Mesendoderm (in vitro differentiated cells): Measurements from ENCODE around the gene CACNA2D4.

Experiments
- DNase-seq: peaks from one replicate; pipeline ENCODE4 v3.0.0; 2013
- H2AK5ac ChIP-seq: 2 replicates; pipeline ENCODE4 v1.6.1; 2013; ENCODE audit warnings: low read length, inconsistent platforms
- H2BK120ac ChIP-seq: 2 replicates; pipeline ENCODE4 v1.6.1; 2013; ENCODE audit warnings: low read depth, mild to moderate bottlenecking, low read length, moderate library complexity, mixed read lengths
- H2BK15ac ChIP-seq: replicated peaks from 2 replicates; pipeline ENCODE4 v1.6.1; 2013; ENCODE audit warnings: low read depth, mild to moderate bottlenecking, moderate library complexity
- H2BK5ac ChIP-seq: 2 replicates; pipeline ENCODE4 v1.6.1; 2013; ENCODE audit warnings: low read length, inconsistent platforms
- H3K18ac ChIP-seq: 2 replicates; pipeline ENCODE4 v1.6.1; 2013; ENCODE audit warnings: mild to moderate bottlenecking, low read length, mixed read lengths
- H3K23ac ChIP-seq: one replicate; pipeline ENCODE4 v1.6.1; 2013; ENCODE audit warnings: low read length
- H3K27ac ChIP-seq: 2 replicates; pipeline ENCODE4 v1.5.1; 2013; ENCODE audit warnings: low read depth, mild to moderate bottlenecking, inconsistent platforms, low read length, moderate library complexity
- H3K27me3 ChIP-seq: 2 replicates; pipeline ENCODE4 v1.6.1; 2013; ENCODE audit warnings: low read length, control low read depth, mild to moderate bottlenecking, inconsistent platforms; ENCODE audit not compliant: insufficient read depth, poor library complexity
- H3K36me3 ChIP-seq: 2 replicates; pipeline ENCODE4 v1.6.1; 2013; ENCODE audit warnings: low read length, inconsistent platforms; ENCODE audit not compliant: control insufficient read depth, insufficient read depth
- H3K4ac ChIP-seq: one replicate; pipeline ENCODE4 v1.6.1; 2013; ENCODE audit warnings: low read depth, mild to moderate bottlenecking, low read length, moderate library complexity
- H3K4me1 ChIP-seq: 2 replicates; pipeline ENCODE4 v1.6.1; 2013; ENCODE audit warnings: low read depth, low read length, inconsistent platforms; ENCODE audit not compliant: control insufficient read depth
- H3K4me2 ChIP-seq: 2 replicates; pipeline ENCODE4 v1.6.1; 2013; ENCODE audit warnings: low read length
- H3K4me3 ChIP-seq: 2 replicates; pipeline ENCODE4 v1.5.1; 2013; ENCODE audit warnings: mild to moderate bottlenecking, low read length
- H3K56ac ChIP-seq: one replicate; pipeline ENCODE4 v1.6.1; 2013; ENCODE audit warnings: low read length
- H3K79me1 ChIP-seq: 2 replicates; pipeline ENCODE4 v1.6.1; 2013; ENCODE audit warnings: low read length, inconsistent platforms
- H3K79me2 ChIP-seq: 2 replicates; pipeline ENCODE4 v1.6.1; 2013; ENCODE audit warnings: mild to moderate bottlenecking, low read length; ENCODE audit not compliant: control insufficient read depth, insufficient read depth
- H3K9ac ChIP-seq: 2 replicates; pipeline ENCODE4 v1.6.1; 2013; ENCODE audit warnings: low read length, inconsistent platforms
- H4K5ac ChIP-seq: one replicate; pipeline ENCODE4 v1.6.1; 2013; ENCODE audit warnings: low read length
- H4K8ac ChIP-seq: one replicate; pipeline ENCODE4 v1.6.1; 2013; ENCODE audit warnings: low read depth, mild to moderate bottlenecking, control low read depth, low read length, moderate library complexity
- WGBS: extraction: QIAGEN DNeasy Blood & Tissue Kit; methylation state at CpG from one replicate; pipeline ENCODE4 v1.1.7; 2013; ENCODE audit warnings: low lambda C conversion rate, missing lambda C conversion rate; ENCODE audit not compliant: insufficient coverage; ENCODE audit errors: extremely low coverage; 5-methylcytosine and 5-hydroxymethylcytosine counted together

Gene CACNA2D4

DNA sequence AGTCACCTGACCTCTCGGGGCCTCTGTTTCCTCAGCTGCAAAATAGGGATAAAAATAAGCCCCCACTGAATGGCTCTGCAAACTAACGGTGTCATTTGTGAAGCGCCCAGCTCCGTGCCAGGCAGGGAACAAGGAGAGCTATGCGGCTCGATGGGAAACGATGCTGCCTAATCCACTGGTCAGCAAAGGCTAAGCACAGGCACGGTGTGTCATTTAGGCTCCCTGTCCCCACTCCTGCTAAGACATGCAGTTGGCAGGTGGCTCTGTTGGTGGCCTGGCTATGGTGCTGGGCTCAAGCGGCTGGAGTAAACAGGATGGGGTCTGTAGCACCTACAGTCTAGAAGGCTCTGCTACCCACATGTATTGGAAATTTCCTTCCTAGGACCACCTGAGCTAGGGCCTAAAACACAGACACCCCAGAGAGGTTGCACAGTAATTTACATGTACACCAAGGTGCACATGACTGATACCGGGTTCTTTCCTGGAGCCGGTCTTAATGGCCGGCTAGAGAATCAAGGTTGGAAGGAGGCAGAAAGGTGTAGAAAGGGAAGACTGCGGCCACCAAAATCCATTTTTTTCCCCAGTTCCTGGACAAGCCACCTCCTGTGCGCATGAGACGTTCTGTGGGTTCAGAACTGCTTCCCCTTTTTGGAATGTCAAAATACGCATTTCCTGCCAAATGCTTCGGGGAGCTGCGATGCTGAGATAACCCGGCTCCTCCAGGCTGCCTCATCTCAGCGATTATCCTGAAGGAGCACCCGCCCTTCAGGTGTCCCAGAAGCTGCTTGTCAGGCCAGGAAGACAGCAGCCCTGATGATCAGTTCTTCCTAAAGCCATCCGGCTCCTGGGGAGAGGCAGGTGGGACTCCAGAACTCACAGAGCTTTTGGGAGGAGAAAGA is 1.0 kb downstream of the CACNA2D4 start:
- H3K9ac ChIP-seq = no peak overlapping the region
- no peaks in the 10 kb centered on the region for H3K79me2 ChIP-seq
- H3K27me3 ChIP-seq = no peaks in the 10 kb centered on the region
- no peak overlapping the region for H3K4me2 ChIP-seq
- H3K56ac ChIP-seq = no peak overlapping the region
- H2BK15ac ChIP-seq = no peak overlapping the region
- H2AK5ac ChIP-seq = no peak overlapping the region
- DNase-seq = no peak
- no peaks in the 10 kb centered on the region for H3K79me1 ChIP-seq
- no peak overlapping the region for H3K23ac ChIP-seq
- H3K27ac ChIP-seq = no peak overlapping the region
- no peaks in the 10 kb centered on the region for H3K4me1 ChIP-seq
- H3K4ac ChIP-seq = no peak overlapping the region
- H2BK5ac ChIP-seq = no peak overlapping the region
- H3K18ac ChIP-seq = no peak overlapping the region
- no peak overlapping the region for H4K8ac ChIP-seq
- H3K4me3 ChIP-seq = no peak overlapping the region
- H4K5ac ChIP-seq = no peak overlapping the region
- WGBS = no CpG with 5 or more reads among the region's 22 CpGs
- no peaks in the 10 kb centered on the region for H3K36me3 ChIP-seq
- H2BK120ac ChIP-seq = no peak overlapping the region

DNA sequence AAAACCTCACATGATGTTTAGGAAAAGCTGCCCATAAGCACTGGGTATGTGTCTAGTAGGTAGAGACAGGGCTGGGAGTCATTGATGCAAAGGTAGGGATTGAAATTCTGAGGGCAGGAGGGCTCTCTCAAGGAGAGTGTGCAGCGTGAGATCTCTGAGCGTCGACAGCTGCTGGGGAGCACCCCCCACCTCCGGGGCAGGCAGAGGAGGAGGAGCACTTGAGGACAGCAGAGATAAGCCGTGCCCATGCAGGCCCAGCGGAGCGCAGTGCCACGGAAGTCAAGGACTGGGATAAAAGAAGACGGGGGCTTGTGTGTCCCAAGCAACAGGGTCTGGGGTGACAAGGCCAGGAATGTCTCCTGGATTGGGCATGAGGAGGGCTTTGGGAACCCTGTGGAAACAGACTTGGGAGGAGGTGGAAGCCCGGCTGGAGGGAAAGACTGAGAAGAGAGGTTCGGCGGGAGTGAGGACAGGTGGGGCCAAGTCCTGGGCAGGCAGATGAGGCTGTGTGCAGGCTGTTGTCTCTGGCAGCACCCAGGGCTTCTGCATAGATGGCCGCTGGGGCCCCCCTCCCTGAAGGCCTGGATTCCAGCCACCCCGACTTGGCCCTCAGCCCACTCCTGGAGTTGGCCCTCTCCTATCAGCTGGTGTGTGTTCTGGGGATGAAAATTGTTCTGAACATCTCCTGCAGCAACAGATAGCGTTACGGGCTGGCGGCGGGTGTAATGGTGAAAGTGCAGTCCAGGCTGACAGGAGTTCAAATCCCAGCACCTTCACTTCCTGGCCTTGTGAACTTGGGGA is 1.9 kb downstream of the CACNA2D4 start:
- Histone ChIP-seq H2AK5ac (no peak overlapping the region), H3K4me2 (no peak overlapping the region), H3K79me1 (no peaks in the 10 kb centered on the region), H4K8ac (no peak overlapping the region), H3K27ac (no peak overlapping the region), H3K18ac (no peak overlapping the region), H3K56ac (no peak overlapping the region), H3K9ac (no peak overlapping the region), H3K23ac (no peak overlapping the region), H3K27me3 (no peaks in the 10 kb centered on the region), H3K4me3 (no peak overlapping the region), H3K4ac (no peak overlapping the region), H4K5ac (no peak overlapping the region), H3K4me1 (no peaks in the 10 kb centered on the region), H2BK5ac (no peak overlapping the region), H3K79me2 (no peaks in the 10 kb centered on the region), H2BK120ac (no peak overlapping the region), H2BK15ac (no peak overlapping the region), H3K36me3 (no peaks in the 10 kb centered on the region)
- no peak for DNase-seq
- WGBS = no CpG with 5 or more reads among the region's 18 CpGs

GRCh38 chr12:1915082-1915968 is 3.1 kb downstream of the CACNA2D4 start:
- no peak overlapping the region for H2BK120ac ChIP-seq
- H3K18ac ChIP-seq = no peak overlapping the region
- no peak overlapping the region for H3K4me2 ChIP-seq
- no peak overlapping the region for H2AK5ac ChIP-seq
- H2BK5ac ChIP-seq = no peak overlapping the region
- H3K79me2 ChIP-seq = no peaks in the 10 kb centered on the region
- no peak overlapping the region for H4K5ac ChIP-seq
- no peak overlapping the region for H3K9ac ChIP-seq
- no peaks in the 10 kb centered on the region for H3K36me3 ChIP-seq
- no peak for DNase-seq
- no peaks in the 10 kb centered on the region for H3K4me1 ChIP-seq
- H3K23ac ChIP-seq = no peak overlapping the region
- H3K79me1 ChIP-seq = no peaks in the 10 kb centered on the region
- no peak overlapping the region for H3K27ac ChIP-seq
- no peaks in the 10 kb centered on the region for H3K27me3 ChIP-seq
- H4K8ac ChIP-seq = no peak overlapping the region
- H3K56ac ChIP-seq = no peak overlapping the region
- H2BK15ac ChIP-seq = no peak overlapping the region
- no CpG with 5 or more reads among the region's 18 CpGs for WGBS
- no peak overlapping the region for H3K4ac ChIP-seq
- no peak overlapping the region for H3K4me3 ChIP-seq

- Histone ChIP-seq H3K4me3 (no peak overlapping the region), H3K27me3 (no peaks in the 10 kb centered on the region), H2BK5ac (no peak overlapping the region), H2BK120ac (no peak overlapping the region), H3K4ac (no peak overlapping the region), H2BK15ac (no peak overlapping the region), H4K8ac (no peak overlapping the region), H3K23ac (no peak overlapping the region), H3K27ac (no peak overlapping the region), H3K4me1 (no peaks in the 10 kb centered on the region), H4K5ac (no peak overlapping the region), H2AK5ac (no peak overlapping the region), H3K4me2 (no peak overlapping the region), H3K9ac (no peak overlapping the region), H3K79me2 (no peaks in the 10 kb centered on the region), H3K56ac (no peak overlapping the region), H3K36me3 (no peaks in the 10 kb centered on the region), H3K79me1 (no peaks in the 10 kb centered on the region), H3K18ac (no peak overlapping the region)
- DNase-seq = no peak
- WGBS = no CpG with 5 or more reads among the region's 17 CpGs
These were observed 4.1 kb downstream of the CACNA2D4 start for GRCh38 chr12:1914114-1914911.
